K562 treated with DMSO at 1 percent for 12 hours (cell line): Measurements from ENCODE around the gene CAMSAP1. TPM values are rescaled to one million over a fixed set of nuclear protein-coding genes. Genes with fewer than 3 reads are reported as not detected.

Experiments
- total RNA-seq: library from RNA; unstranded; fragments of 300-600 nt; gene quantifications from 2 replicates; pipeline ENCODE4 v1.2.3, GENCODE V29; 2022; ENCODE audit not compliant: insufficient read depth

CAMSAP1 gene
- total RNA-seq, result 10.3 and 15.4 TPM in 2 replicates

DNA sequence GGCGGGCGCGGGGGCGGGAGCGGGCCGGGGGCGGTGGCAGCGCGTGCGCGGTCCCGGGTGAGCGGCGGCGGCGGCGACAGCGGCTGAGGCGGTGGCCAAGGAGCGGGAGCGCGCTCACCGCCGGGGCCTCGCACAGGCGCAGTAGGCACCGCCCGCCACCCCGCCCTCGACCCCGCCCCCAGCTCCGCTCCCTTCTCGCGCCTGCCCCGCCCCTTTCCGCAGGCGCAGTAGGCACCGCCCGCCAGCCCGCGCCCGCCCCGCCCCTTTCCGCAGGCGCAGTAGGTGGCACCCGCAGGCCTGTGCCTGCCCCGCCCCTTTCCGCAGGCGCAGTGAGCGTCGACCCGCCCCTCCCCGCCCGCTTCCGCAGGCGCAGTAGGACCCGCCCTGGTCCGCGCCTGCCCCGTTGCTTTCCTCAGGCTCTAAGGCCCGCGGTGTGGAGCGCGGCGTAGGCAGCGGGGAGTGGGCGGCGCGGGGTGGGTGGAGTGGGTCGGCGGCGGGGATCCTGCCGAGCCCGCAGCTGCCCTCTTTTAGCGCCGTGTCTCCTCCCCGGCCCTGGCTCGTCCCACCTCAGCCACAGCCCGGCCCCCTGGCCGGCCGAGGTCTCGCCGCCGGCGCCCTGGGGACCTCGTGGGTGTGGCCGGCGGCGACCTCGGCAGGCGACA is at the start of gene CAMSAP1:
Gene CAMSAP1 (minus strand): TSS at position 116 of the 662 bp plus-strand sequence. CDS start 387 bp downstream, outside the sequence.

Other genes with a start within 250 kb of the CAMSAP1 start
- not detected in 2 replicates for gene LCN9, start 244.2 kb downstream of the CAMSAP1 start, total RNA-seq
- 0.42 TPM in 1 of 2 replicates, not detected in the other for gene SOHLH1, start 208.1 kb downstream of the CAMSAP1 start, total RNA-seq
- gene KCNT1, start 205.4 kb downstream of the CAMSAP1 start, total RNA-seq, result not detected in 2 replicates
- gene UBAC1, start 53.8 kb upstream of the CAMSAP1 start, total RNA-seq, result 215 and 219 TPM in 2 replicates
- gene NACC2, start 187.7 kb upstream of the CAMSAP1 start, total RNA-seq, result 3.9 and 11.2 TPM in 2 replicates
- 45.2 and 46.6 TPM in 2 replicates for gene TMEM250, start 211.3 kb upstream of the CAMSAP1 start, total RNA-seq